H1 (cell line): Measurements from ENCODE around the gene CD300LB.

Experiments used
- ASH2L ChIP-seq: fragments of 200-600, 300-600 bp; sonication (generic); IDR thresholded peaks from one replicate; pipeline ENCODE4 v1.7.1; 2017; ENCODE audit warnings: low read length
- EP300 ChIP-seq, 2 experiments: IDR thresholded peaks; 1 replicate in 1 of 2; 2 replicates in 1 of 2; pipeline ENCODE4 v1.6.1; 2011 to 2012; ENCODE audit warnings: low read depth in 2 of 2, low read length in 2 of 2, mild to moderate bottlenecking in 2 of 2, borderline replicate concordance in 1 of 2, inconsistent platforms in 1 of 2, moderate library complexity in 1 of 2
- EZH2 ChIP-seq: fragments of 200-600 bp; sonication (generic); IDR thresholded peaks from 2 replicates; pipeline ENCODE4 v1.7.1; 2012; ENCODE audit warnings: low read depth, mild to moderate bottlenecking, moderate library complexity, low read length, inconsistent platforms; ENCODE audit not compliant: severe bottlenecking
- HDAC6 ChIP-seq: IDR thresholded peaks from one replicate; pipeline ENCODE4 v1.7.1; 2012; ENCODE audit warnings: low read depth, mild to moderate bottlenecking, inconsistent platforms, low read length, moderate library complexity
- JUN ChIP-seq: IDR thresholded peaks from 2 replicates; pipeline ENCODE4 v1.6.1; 2011; ENCODE audit warnings: low read depth, mild to moderate bottlenecking, improper control_type of control experiment, low read length
- MAX ChIP-seq: IDR thresholded peaks from 2 replicates; pipeline ENCODE4 v1.6.1; 2012; ENCODE audit warnings: inconsistent platforms
- POLR2A ChIP-seq, 2 experiments: IDR thresholded peaks; 1 replicate in 1 of 2; 2 replicates in 1 of 2; pipeline ENCODE4 v1.6.1; 2011; ENCODE audit warnings: low read depth in 2 of 2, low read length in 2 of 2, mild to moderate bottlenecking in 2 of 2; ENCODE audit errors: control extremely low read depth in 1 of 2
- POLR2AphosphoS5 ChIP-seq: IDR thresholded peaks from 2 replicates; pipeline ENCODE4 v1.6.1; 2011; ENCODE audit warnings: low read depth, low read length
- SIN3A ChIP-seq, 2 experiments: IDR thresholded peaks in 1 of 2; conservative IDR thresholded peaks in 1 of 2; 2 replicates each; pipeline ENCODE4 v1.6.1; 2011 to 2012; ENCODE audit warnings: low read length in 2 of 2, improper control_type of control experiment in 1 of 2, low read depth in 1 of 2, mild to moderate bottlenecking in 1 of 2
- SP4 ChIP-seq: IDR thresholded peaks from 2 replicates; pipeline ENCODE4 v1.6.1; 2012; ENCODE audit warnings: low read length, inconsistent platforms
- TBP ChIP-seq: IDR thresholded peaks from 2 replicates; pipeline ENCODE4 v1.6.1; 2011; ENCODE audit warnings: low read depth, low read length, improper control_type of control experiment
- TF ChIP-seq, protein P1 (sequence below), 3 experiments: IDR thresholded peaks; 1 replicate in 2 of 3; 2 replicates in 1 of 3; pipeline versions ENCODE4 v1.5.1 to v1.6.1; 2011; ENCODE audit warnings: low read length in 3 of 3, mild to moderate bottlenecking in 3 of 3, inconsistent platforms in 2 of 3, low read depth in 1 of 3, moderate library complexity in 1 of 3; ENCODE audit not compliant: insufficient read depth in 1 of 3; ENCODE audit errors: control extremely low read depth in 1 of 3
- TF ChIP-seq, protein P2 (sequence below): IDR thresholded peaks from 2 replicates; pipeline ENCODE4 v1.6.1; 2012; ENCODE audit warnings: inconsistent platforms

DNA sequence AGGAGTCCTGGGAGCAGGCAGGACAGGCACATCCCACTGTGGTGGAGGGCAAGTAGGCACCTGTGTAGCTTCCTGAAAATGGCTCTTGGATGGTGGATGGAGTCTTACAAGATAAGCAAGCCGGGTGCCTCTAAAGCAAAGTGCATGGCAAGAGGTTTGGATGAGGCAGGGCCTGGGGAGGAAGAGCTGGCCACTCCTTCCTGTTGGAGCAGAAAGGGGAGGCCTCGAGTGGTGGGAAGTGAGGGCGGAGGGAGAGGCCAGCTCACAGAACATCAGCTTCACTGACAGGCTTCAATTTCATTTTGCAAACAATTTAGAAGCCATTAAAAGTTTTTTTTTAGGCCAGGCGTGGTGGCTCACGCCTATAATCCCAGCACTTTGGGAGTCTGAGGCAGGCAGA, 33.8 kb downstream of the CD300LB start:
- TF ChIP-seq MAX (no peak), SP4 (no peak), HDAC6 (no peak), POLR2AphosphoS5 (no peak), SIN3A (conservative IDR thresholded peaks at IDR 0.05 in 1 of 2, IDR thresholded peaks at IDR 0.05 in 1 of 2; ENCODE audit: low read depth in 1 of 2, low read length in 2 of 2) (no peak), EP300 (IDR thresholded peaks at IDR 0.05; ENCODE audit: borderline replicate concordance in 1 of 2, low read depth in 2 of 2, low read length in 2 of 2) (no peak), POLR2A (IDR thresholded peaks at IDR 0.05; ENCODE audit: control extremely low read depth in 1 of 2, low read depth in 2 of 2, low read length in 2 of 2) (no peak), EZH2 (no peak), JUN (no peak), TBP (no peak), ASH2L (no peak)
- TF ChIP-seq, protein P1, sequence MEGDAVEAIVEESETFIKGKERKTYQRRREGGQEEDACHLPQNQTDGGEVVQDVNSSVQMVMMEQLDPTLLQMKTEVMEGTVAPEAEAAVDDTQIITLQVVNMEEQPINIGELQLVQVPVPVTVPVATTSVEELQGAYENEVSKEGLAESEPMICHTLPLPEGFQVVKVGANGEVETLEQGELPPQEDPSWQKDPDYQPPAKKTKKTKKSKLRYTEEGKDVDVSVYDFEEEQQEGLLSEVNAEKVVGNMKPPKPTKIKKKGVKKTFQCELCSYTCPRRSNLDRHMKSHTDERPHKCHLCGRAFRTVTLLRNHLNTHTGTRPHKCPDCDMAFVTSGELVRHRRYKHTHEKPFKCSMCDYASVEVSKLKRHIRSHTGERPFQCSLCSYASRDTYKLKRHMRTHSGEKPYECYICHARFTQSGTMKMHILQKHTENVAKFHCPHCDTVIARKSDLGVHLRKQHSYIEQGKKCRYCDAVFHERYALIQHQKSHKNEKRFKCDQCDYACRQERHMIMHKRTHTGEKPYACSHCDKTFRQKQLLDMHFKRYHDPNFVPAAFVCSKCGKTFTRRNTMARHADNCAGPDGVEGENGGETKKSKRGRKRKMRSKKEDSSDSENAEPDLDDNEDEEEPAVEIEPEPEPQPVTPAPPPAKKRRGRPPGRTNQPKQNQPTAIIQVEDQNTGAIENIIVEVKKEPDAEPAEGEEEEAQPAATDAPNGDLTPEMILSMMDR (IDR thresholded peaks at IDR 0.05; ENCODE audit: control extremely low read depth in 1 of 3, insufficient read depth in 1 of 3, low read depth in 1 of 3, low read length in 3 of 3): no peak
- TF ChIP-seq, protein P2, sequence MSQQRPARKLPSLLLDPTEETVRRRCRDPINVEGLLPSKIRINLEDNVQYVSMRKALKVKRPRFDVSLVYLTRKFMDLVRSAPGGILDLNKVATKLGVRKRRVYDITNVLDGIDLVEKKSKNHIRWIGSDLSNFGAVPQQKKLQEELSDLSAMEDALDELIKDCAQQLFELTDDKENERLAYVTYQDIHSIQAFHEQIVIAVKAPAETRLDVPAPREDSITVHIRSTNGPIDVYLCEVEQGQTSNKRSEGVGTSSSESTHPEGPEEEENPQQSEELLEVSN: no peak
